GM23338 (cell line): ENCODE data around the gene MGLL.

Source experiments
- EZH2 ChIP-seq: fragments of 200-600 bp; sonication (generic); IDR thresholded peaks from one replicate; pipeline ENCODE4 v1.8.0; 2017; ENCODE audit warnings: antibody characterized with exemption, mild to moderate bottlenecking, low read depth; ENCODE audit not compliant: unreplicated experiment
- POLR2AphosphoS5 ChIP-seq: IDR thresholded peaks from 2 replicates; pipeline ENCODE4 v1.6.1; 2016; ENCODE audit warnings: antibody characterized with exemption, low read depth
- STAT1 ChIP-seq: IDR thresholded peaks from one replicate; pipeline ENCODE4 v1.6.1; 2016; ENCODE audit warnings: antibody characterized with exemption; ENCODE audit not compliant: unreplicated experiment
- TF ChIP-seq, protein P1 (sequence below), 2 experiments: fragments of 200-600 bp in 1 of 2; sonication (generic) in 1 of 2; conservative IDR thresholded peaks; 2 replicates each; pipeline versions ENCODE4 v1.5.1 to v1.6.1; 2016 to 2017; ENCODE audit warnings: antibody characterized with exemption in 2 of 2, low read depth in 2 of 2, mild to moderate bottlenecking in 2 of 2, moderate library complexity in 1 of 2
- TF ChIP-seq, protein P2 (sequence below): fragments of 250-450 bp; sonication (Bioruptor Pico); IDR thresholded peaks from 2 replicates; pipeline ENCODE4 v1.5.0; 2020; ENCODE audit warnings: mild to moderate bottlenecking, moderate library complexity

DNA sequence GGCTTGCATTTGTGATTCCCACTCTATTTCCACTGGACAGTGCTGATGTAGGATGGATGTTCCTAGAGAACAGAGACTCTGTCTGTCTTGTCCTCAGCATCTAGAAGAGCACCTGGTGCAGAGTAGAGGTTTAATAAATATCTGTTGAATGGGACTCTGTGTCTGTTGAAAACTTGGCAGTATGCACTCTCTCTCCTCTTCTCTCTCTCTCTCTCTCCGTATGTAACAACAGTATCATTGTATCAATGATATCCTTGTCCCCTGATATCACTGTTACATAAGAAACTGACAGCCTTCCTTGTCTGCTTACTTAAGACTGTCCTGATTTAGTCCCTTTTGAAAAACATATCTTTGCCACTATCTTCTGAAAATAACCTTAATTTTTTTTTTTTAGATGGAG, 24.3 kb upstream of the MGLL start:
- TF ChIP-seq STAT1 (no peak), EZH2 (no peak), POLR2AphosphoS5 (no peak)
- TF ChIP-seq, protein P1, sequence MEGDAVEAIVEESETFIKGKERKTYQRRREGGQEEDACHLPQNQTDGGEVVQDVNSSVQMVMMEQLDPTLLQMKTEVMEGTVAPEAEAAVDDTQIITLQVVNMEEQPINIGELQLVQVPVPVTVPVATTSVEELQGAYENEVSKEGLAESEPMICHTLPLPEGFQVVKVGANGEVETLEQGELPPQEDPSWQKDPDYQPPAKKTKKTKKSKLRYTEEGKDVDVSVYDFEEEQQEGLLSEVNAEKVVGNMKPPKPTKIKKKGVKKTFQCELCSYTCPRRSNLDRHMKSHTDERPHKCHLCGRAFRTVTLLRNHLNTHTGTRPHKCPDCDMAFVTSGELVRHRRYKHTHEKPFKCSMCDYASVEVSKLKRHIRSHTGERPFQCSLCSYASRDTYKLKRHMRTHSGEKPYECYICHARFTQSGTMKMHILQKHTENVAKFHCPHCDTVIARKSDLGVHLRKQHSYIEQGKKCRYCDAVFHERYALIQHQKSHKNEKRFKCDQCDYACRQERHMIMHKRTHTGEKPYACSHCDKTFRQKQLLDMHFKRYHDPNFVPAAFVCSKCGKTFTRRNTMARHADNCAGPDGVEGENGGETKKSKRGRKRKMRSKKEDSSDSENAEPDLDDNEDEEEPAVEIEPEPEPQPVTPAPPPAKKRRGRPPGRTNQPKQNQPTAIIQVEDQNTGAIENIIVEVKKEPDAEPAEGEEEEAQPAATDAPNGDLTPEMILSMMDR (conservative IDR thresholded peaks at IDR 0.05; ENCODE audit: low read depth in 2 of 2): no peak
- TF ChIP-seq, protein P2, sequence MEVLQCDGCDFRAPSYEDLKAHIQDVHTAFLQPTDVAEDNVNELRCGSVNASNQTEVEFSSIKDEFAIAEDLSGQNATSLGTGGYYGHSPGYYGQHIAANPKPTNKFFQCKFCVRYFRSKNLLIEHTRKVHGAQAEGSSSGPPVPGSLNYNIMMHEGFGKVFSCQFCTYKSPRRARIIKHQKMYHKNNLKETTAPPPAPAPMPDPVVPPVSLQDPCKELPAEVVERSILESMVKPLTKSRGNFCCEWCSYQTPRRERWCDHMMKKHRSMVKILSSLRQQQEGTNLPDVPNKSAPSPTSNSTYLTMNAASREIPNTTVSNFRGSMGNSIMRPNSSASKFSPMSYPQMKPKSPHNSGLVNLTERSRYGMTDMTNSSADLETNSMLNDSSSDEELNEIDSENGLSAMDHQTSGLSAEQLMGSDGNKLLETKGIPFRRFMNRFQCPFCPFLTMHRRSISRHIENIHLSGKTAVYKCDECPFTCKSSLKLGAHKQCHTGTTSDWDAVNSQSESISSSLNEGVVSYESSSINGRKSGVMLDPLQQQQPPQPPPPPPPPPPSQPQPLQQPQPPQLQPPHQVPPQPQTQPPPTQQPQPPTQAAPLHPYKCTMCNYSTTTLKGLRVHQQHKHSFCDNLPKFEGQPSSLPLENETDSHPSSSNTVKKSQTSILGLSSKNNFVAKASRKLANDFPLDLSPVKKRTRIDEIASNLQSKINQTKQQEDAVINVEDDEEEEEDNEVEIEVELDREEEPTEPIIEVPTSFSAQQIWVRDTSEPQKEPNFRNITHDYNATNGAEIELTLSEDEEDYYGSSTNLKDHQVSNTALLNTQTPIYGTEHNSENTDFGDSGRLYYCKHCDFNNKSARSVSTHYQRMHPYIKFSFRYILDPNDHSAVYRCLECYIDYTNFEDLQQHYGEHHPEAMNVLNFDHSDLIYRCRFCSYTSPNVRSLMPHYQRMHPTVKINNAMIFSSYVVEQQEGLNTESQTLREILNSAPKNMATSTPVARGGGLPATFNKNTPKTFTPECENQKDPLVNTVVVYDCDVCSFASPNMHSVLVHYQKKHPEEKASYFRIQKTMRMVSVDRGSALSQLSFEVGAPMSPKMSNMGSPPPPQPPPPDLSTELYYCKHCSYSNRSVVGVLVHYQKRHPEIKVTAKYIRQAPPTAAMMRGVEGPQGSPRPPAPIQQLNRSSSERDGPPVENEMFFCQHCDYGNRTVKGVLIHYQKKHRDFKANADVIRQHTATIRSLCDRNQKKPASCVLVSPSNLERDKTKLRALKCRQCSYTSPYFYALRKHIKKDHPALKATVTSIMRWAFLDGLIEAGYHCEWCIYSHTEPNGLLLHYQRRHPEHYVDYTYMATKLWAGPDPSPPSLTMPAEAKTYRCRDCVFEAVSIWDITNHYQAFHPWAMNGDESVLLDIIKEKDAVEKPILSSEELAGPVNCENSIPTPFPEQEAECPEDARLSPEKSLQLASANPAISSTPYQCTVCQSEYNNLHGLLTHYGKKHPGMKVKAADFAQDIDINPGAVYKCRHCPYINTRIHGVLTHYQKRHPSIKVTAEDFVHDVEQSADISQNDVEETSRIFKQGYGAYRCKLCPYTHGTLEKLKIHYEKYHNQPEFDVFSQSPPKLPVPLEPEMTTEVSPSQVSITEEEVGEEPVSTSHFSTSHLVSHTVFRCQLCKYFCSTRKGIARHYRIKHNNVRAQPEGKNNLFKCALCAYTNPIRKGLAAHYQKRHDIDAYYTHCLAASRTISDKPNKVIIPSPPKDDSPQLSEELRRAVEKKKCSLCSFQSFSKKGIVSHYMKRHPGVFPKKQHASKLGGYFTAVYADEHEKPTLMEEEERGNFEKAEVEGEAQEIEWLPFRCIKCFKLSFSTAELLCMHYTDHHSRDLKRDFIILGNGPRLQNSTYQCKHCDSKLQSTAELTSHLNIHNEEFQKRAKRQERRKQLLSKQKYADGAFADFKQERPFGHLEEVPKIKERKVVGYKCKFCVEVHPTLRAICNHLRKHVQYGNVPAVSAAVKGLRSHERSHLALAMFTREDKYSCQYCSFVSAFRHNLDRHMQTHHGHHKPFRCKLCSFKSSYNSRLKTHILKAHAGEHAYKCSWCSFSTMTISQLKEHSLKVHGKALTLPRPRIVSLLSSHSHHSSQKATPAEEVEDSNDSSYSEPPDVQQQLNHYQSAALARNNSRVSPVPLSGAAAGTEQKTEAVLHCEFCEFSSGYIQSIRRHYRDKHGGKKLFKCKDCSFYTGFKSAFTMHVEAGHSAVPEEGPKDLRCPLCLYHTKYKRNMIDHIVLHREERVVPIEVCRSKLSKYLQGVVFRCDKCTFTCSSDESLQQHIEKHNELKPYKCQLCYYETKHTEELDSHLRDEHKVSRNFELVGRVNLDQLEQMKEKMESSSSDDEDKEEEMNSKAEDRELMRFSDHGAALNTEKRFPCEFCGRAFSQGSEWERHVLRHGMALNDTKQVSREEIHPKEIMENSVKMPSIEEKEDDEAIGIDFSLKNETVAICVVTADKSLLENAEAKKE (CRISPR knock-in tag): no peak
